Ovary (tissue), 9 donors: ENCODE results near the gene SLC35D2. TPM values are rescaled to one million over a fixed set of nuclear protein-coding genes. Genes with fewer than 3 reads are reported as not detected.

Experiments
- DNase-seq, 5 donors: peaks; one replicate each; pipeline ENCODE4 v3.0.0-alpha.2; 2019 to 2020
- H3K27ac ChIP-seq, 2 donors: fragments of 200-600 bp; one replicate each; pipeline versions ENCODE4 v1.5.1 to v1.8.0; 2019 to 2022
- H3K27me3 ChIP-seq: fragments of 200-600 bp; one replicate; pipeline ENCODE4 v1.8.0; 2022
- H3K36me3 ChIP-seq: fragments of 200-600 bp; sonication (generic); one replicate; pipeline ENCODE4 v1.5.1; 2019
- H3K4me1 ChIP-seq: one replicate; pipeline ENCODE4 v1.8.1; 2013; ENCODE audit warnings: mild to moderate bottlenecking, moderate library complexity; ENCODE audit not compliant: insufficient read depth
- H3K4me3 ChIP-seq: fragments of 200-600 bp; sonication (generic); one replicate; pipeline ENCODE4 v1.5.1; 2017
- H3K9me3 ChIP-seq, 2 donors: fragments of 200-600 bp in 1 of 2; sonication (generic) in 1 of 2; one replicate each; pipeline versions ENCODE4 v1.5.1 to v1.8.1; 2013 to 2019; ENCODE audit warnings: mild to moderate bottlenecking in 1 of 2, moderate library complexity in 1 of 2
- EP300 ChIP-seq: sonication (generic); formaldehyde crosslinking; IDR thresholded peaks from one replicate; pipeline ENCODE4 v1.6.1; 2017; ENCODE audit warnings: antibody characterized with exemption
- POLR2A ChIP-seq: fragments of 450-650 bp; IDR thresholded peaks from one replicate; pipeline ENCODE4 v1.6.1; 2017; ENCODE audit warnings: antibody characterized with exemption, mild to moderate bottlenecking, moderate library complexity
- WGBS, 3 donors: extraction: QIAGEN DNeasy Blood & Tissue Kit in 1 of 3; methylation state at CpG; one replicate each; pipeline versions ENCODE4 v1.1.5 to v1.1.7; 2013 to 2017; 5-methylcytosine and 5-hydroxymethylcytosine counted together
- intact Hi-C, 4 donors: fragments of 100-400 bp; cut with DNase I; formaldehyde crosslinking; loops; one replicate each; pipeline versions ENCODE4 v1.11.0 to v1.15.1; 2022 to 2023
- polyA plus RNA-seq, 2 donors: library from polyadenylated mRNA; stranded (reverse); fragments of 200-250 nt in 1 of 2; fragments of 350-450 nt in 1 of 2; fragmentation: Illumina TruSeq in 1 of 2; extraction: RNeasy Lipid Tissue Mini Kit (QIAGEN cat#74804) in 1 of 2; gene quantifications; one replicate each; pipeline ENCODE4 v1.2.3, GENCODE V29; 2013 to 2014
- total RNA-seq, 7 donors: library from RNA; depleted of rRNA in 2 of 7; stranded (reverse); fragments of >200 nt in 2 of 7; fragmentation: NEBNext Ultra II Directional in 3 of 7; extraction: Animal tissue kit (Norgen Biotek cat#: 25700) in 3 of 7; gene quantifications; one replicate each; pipeline versions ENCODE4 v1.1.0 to v1.2.4, GENCODE V29; 2016 to 2023
- TF ChIP-seq, protein P1 (sequence below), 3 donors: fragments of 450-650 bp in 2 of 3; fragments of 200-600 bp in 1 of 3; IDR thresholded peaks; one replicate each; pipeline versions ENCODE4 v1.5.1 to v1.8.0; 2016 to 2022; ENCODE audit warnings: antibody characterized with exemption in 3 of 3, mild to moderate bottlenecking in 1 of 3
- donor health status: DM: no; HTN: no; CAD: no; lungs with moderate emphysema.
- donor health status: DM: no; HTN: no; CAD: no.
- donor health status: Bipolar disorder and iron deficiency.
- donor health status: DM: yes; HTN: yes; CAD: no.
- donor health status: DM: no; HTN: no; CAD: no.
- donor health status: DM: yes; HTN: yes; CAD: no.

SLC35D2 gene
- total and polyA plus RNA-seq, 9 donors: 22.1 to 36.1 (median 26.0) TPM

- no peak for DNase-seq
- H3K27me3 ChIP-seq: no peaks in the 10 kb centered on the region
- intact Hi-C loops: no loop called here
- peaks cover 2% of the 10 kb centered on the region for H3K4me1 ChIP-seq
- TF ChIP-seq, protein P1, sequence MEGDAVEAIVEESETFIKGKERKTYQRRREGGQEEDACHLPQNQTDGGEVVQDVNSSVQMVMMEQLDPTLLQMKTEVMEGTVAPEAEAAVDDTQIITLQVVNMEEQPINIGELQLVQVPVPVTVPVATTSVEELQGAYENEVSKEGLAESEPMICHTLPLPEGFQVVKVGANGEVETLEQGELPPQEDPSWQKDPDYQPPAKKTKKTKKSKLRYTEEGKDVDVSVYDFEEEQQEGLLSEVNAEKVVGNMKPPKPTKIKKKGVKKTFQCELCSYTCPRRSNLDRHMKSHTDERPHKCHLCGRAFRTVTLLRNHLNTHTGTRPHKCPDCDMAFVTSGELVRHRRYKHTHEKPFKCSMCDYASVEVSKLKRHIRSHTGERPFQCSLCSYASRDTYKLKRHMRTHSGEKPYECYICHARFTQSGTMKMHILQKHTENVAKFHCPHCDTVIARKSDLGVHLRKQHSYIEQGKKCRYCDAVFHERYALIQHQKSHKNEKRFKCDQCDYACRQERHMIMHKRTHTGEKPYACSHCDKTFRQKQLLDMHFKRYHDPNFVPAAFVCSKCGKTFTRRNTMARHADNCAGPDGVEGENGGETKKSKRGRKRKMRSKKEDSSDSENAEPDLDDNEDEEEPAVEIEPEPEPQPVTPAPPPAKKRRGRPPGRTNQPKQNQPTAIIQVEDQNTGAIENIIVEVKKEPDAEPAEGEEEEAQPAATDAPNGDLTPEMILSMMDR (IDR thresholded peaks at IDR 0.05): no peak
- no peak overlapping the region for H3K27ac ChIP-seq
- H3K4me3 ChIP-seq: no peak overlapping the region
- H3K9me3 ChIP-seq: no peaks in the 10 kb centered on the region
- H3K36me3 ChIP-seq: no peaks in the 10 kb centered on the region
These were observed 2.6 kb upstream of the SLC35D2 start for GRCh38 chr9:96386157-96386556.

DNA sequence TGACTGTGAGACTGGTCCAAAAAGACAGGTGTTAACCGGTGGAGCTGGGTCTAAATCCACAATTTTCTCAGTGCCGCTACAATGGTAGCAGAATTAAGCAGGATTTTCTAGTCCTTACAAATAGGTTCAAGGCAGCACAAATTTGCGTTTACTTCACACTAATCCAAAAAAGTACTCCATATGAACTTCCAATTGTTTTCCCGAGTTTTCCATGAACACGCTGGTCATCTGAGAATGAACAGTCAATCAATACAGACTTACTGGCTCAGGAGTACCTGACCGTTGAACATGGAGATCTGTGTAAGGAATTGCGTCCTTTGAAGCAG lies 709 bp downstream of the SLC35D2 start:
- peak overlapping the region; percentile 87 for H3K4me3 ChIP-seq
- 29 to 32% (median 31%) methylated on average over 7 of the region's 7 CpGs for WGBS, 3 donors

DNA sequence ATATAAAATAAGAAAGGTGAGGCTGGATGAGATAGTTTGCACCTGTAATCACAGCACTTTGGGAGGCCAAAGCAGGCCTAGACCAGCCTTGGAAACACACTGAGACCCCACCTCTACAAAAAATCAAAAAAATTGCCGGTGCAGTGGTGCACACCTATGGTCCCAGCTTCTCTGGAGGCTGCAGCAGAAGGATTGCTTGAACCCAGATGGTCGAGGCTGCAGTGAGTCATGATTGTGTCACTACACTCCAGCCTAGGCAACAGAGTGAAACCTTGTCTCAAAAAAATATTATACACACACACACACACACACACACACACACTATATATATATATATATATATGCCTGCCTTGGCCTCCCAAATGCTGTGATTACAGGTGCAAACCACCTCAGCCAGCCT lies 1.3 kb downstream of the SLC35D2 start:
- Histone ChIP-seq H3K27me3 (no peaks in the 10 kb centered on the region), H3K9me3 (no peaks in the 10 kb centered on the region), H3K36me3 (no peaks in the 10 kb centered on the region), H3K27ac (no peak overlapping the region), H3K4me3 (no peak overlapping the region), H3K4me1 (peaks cover 2% of the 10 kb centered on the region)
- DNase-seq: no peak
- no peak for TF ChIP-seq EP300
- TF ChIP-seq, protein P1 (IDR thresholded peaks at IDR 0.05): no peak
- TF ChIP-seq POLR2A: no peak
- intact Hi-C loops: no loop called here
- 69 to 84% (median 78%) methylated on average over 2 of the region's 2 CpGs for WGBS, 3 donors

More for the DNA sequence above, 709 bp downstream of the SLC35D2 start:
- TF ChIP-seq, protein P1 (IDR thresholded peaks at IDR 0.05): no peak
- TF ChIP-seq POLR2A: no peak
- TF ChIP-seq EP300: no peak
- intact Hi-C loops: no loop called here
- Histone ChIP-seq H3K27me3 (no peaks in the 10 kb centered on the region), H3K4me1 (peaks cover 2% of the 10 kb centered on the region), H3K36me3 (no peaks in the 10 kb centered on the region), H3K9me3 (no peaks in the 10 kb centered on the region), H3K27ac (peak overlapping the region; percentile 90 to 92)
- no peak for DNase-seq

DNA sequence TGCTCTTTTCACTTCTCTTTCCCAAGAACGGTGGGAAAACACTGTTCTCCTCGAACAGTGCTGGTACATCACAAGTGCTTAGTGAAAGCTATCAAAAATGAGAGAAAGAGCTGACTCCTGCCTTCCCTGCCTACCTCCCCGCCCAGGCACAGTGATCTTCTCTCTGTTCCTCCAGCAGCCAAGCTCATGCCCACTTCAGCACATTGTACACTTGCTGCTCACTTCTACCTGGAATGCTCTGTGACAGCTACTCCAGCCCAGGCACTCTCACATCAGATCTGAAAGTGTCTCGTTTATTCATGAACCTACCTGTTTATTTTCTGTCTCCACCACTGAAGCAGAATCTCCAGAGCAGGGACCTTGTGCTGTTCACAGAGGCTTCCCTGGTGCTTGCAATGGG lies 1.8 kb downstream of the SLC35D2 start:
- 91 to 95% (median 93%) methylated on average over 4 of the region's 4 CpGs for WGBS, 3 donors
- intact Hi-C loops: no loop called here
- H3K27ac ChIP-seq: no peak overlapping the region
- no peaks in the 10 kb centered on the region for H3K36me3 ChIP-seq
- H3K4me3 ChIP-seq: no peak overlapping the region
- no peaks in the 10 kb centered on the region for H3K9me3 ChIP-seq
- H3K27me3 ChIP-seq: no peaks in the 10 kb centered on the region
- TF ChIP-seq, protein P1 (IDR thresholded peaks at IDR 0.05): no peak
- TF ChIP-seq POLR2A (no peak), EP300 (no peak)
- DNase-seq: no peak
- H3K4me1 ChIP-seq: peaks cover 2% of the 10 kb centered on the region

DNA sequence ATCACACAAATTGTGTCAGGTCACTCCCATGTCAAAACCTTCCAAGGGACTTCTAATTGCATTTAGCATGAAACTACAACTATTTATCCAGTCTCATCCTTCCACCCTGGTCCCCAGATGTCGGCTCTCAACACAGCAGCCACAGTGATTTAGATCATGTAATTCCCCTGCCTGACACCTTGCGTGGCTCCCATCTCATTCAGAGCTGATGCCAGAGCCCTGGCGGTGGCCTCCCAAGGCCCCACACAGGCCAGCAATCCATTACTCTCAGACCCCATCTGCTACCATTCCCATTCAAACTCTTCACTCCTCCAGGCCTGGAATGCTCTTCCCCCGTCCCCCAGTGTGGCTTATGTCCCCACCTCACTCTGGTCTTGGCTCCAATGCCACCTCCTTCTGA lies 2.4 kb downstream of the SLC35D2 start:
- Histone ChIP-seq H3K4me1 (peaks cover 2% of the 10 kb centered on the region), H3K27me3 (no peaks in the 10 kb centered on the region), H3K36me3 (no peaks in the 10 kb centered on the region), H3K9me3 (no peaks in the 10 kb centered on the region), H3K4me3 (no peak overlapping the region), H3K27ac (no peak overlapping the region)
- intact Hi-C loops: no loop called here
- WGBS, 3 donors: 88 to 96% (median 94%) methylated on average over 4 of the region's 4 CpGs
- no peak for TF ChIP-seq POLR2A
- TF ChIP-seq, protein P1 (IDR thresholded peaks at IDR 0.05): no peak
- no peak for DNase-seq
